ENCODE results near the gene SH3PXD2A.

- TF ChIP-seq POLR2A (IDR thresholded peaks at IDR 0.05; ENCODE audit: low read depth, low read length) = no peak
- no peak for TF ChIP-seq POLR2AphosphoS5 (IDR thresholded peaks at IDR 0.05; ENCODE audit: low read depth, low read length)
- no peak for TF ChIP-seq TAF1 (IDR thresholded peaks at IDR 0.05; ENCODE audit: borderline replicate concordance, low read depth, low read length)
Measured at GRCh38 chr10:103763374-103764202, 91.8 kb downstream of the SH3PXD2A start.
